COLO668 (cell line): ENCODE data around the gene TCF12.

Experiments
- DNase-seq: peaks from one replicate; lab custom pipeline; 2025; ENCODE audit not compliant: unreplicated experiment; lab: John Stamatoyannopoulos, UW

The TCF12 gene

DNA sequence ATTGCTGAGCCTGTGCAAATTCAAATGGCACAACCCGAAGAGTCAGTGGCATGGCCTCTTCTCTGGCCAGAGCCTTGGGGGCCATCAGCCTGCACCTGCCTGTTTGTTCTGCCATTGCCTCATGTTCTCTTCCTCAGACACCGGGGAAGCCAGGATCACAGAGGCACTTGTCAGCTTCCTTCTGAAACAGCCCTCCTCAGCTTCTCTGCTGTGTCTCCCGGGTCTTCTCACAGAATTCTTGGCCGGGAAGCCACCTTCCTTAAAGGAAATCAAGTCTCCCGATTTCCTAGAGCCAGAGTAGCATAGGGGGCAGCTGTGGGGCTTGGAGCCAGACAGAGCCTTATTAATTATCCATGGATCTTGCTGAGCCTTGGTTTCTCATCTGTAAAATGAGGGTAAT, 410.5 kb downstream of the TCF12 start:
- no peak for DNase-seq

DNA sequence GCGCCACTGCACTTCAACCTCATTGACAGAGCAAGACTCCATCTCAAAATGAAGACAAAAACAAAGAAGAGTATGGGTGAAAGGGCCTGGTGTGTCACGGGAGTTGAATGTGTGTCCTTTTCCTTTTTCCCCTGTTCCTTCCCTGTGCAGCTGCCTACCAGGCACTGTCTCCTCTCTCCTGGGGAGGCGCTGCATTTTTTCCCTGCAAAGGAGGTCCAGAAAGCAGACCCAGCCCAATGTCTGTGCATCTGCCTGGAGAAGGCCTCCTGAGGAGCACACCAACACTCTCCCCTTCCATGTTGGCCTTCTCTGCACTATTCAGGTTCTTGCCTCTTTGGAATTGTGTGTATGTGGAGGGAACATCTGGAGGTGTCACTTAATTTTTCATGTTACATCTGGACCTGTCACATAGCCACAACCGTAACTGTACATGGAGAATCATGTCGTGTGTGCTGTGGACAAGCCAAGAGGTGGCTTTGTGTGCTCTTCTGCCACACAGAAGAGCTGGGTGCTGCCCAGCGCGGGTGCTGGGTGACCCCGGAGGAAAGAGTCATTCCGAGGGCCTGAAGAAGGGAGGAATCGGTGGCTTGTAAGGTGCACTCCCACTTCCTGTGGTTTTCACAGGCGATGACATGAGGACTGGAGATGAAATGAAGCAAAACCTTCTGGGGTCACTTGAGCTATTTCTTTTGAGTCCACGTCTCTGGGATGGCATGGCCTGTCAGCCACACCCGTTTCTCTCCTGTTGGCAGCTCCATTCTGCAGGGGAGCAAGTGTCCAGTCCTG, 411.3 kb downstream of the TCF12 start:
- no peak for DNase-seq

- DNase-seq, result no peak
Measured at GRCh38 chr15:57330619-57331340, 412.3 kb downstream of the TCF12 start.

- no peak for DNase-seq
Measured at GRCh38 chr15:57332326-57332725, 413.9 kb downstream of the TCF12 start.

GRCh38 chr15:57333487-57333886, 415.0 kb downstream of the TCF12 start:
- DNase-seq, result no peak

DNA sequence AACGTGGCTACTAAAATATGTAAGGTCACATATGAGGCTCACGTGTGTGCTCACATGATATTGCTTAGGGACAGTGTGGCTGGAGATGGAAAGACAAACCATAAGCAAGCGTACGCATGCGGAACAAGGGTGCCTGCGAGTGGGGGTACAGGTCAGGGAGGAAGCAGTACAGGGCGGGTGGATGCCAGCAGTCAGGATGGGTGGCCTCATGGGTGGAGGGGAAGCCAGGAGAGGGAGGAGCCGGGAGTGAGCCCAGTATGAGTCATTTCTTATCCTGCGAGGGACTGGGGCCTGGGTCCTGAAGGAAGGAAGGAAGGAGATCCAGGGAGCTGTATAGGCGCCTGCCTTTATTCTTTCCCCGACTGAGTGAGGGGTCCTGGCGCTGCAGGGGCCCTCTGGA, 415.8 kb downstream of the TCF12 start:
- DNase-seq, result no peak

DNA sequence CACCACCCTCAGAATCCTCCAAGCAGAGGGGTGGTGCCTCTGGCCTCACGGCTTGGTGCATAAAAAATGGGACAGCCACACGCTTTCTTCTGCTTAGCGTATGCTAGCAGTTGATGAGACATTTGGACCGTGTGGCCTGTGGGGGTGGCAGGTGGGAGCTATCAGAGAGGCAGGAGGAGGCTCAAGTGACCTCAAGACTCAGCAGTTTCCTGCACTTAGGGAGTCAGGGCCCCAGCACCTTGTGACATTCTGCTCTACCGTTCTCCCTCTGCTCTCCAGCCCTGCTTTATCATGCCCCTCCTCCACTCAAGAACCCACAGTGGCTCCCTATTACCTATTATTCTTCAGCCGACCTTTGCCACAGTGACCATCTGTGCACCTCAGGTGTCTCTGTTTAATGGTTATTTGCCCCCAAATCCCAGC, 416.9 kb downstream of the TCF12 start:
- DNase-seq, result no peak

DNA sequence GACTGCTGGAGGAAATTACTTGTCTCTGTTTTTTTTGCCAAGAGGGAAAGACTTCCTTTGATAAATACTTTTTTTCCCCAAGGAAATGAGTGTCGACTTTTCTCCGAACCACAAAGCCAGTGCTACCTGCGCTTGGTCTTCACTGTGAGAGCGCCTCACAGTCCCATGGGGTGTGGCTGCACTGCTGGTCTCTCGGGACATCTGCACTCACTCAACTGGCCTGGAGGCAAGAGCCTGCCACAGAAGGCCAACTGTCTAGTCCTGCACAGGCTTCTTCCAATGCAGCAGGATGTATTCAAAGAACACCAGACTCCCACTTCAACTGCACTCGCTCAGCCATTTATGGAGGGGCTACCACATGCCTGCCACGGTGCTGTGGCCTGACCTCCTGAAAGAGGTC, 417.3 kb downstream of the TCF12 start:
- DNase-seq, result no peak

- DNase-seq, result no peak
Measured at GRCh38 chr15:57337868-57338411, 419.5 kb downstream of the TCF12 start.

- no peak for DNase-seq
Measured at GRCh38 chr15:57339321-57339720, 420.9 kb downstream of the TCF12 start.
